Measurements from ENCODE around the gene CADM1.

- TF ChIP-seq CTCF (conservative IDR thresholded peaks at IDR 0.05; ENCODE audit: low read depth, low read length) (no peak), EZH2 (IDR thresholded peaks at IDR 0.05; ENCODE audit: borderline replicate concordance, low read depth, low read length, poor library complexity, severe bottlenecking) (no peak)
Measured at GRCh38 chr11:115420505-115420904, 83.7 kb downstream of the CADM1 start.
